Measurements from ENCODE around the gene BAG3.

BAG3 gene

DNA sequence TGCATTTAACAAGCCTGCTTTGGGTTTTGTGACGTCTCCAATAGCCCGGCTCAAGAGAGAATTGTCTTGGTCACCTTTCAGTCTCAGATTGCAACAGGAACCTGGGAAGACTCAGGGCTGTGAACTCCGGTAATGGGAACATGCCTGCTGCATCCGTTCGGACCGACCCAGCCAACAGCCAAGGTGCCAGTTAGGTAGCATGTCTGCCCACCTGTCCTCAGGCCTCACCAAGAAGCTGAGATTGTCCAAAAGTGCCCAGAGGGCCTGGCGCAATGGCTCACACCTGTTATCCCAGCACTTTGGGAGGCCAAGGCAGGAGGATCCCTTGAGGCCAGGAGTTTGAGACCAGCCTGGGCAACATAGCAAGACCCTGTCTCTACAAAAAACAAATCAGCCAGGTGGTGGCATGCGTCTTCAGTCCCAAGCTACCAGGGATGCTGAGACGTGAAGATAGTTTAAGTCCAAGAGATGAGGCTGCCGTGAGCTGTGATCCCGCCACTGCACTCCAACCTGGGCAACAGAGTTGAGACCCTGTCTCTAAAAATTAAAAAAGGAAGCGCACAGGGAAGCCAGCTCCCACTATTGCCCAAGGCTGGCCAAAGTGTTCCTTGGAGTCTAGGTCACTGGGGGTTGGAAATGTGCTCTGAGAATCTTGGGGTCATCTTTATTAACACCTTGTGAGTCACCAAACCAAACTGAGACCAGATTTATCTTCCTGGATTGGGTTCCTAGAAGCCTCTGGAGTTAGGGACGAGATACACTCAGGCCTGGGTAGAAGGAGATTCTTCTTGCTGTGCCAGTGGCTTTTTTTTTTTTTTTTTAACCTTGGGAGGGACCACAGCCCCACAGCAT, 26.9 kb downstream of the BAG3 start:
- Histone ChIP-seq H3K79me2 (peaks cover 10% of the 10 kb centered on the region), H3K27me3 (ENCODE audit: control insufficient read depth, insufficient read depth, low read length) (no peaks in the 10 kb centered on the region), H3K9ac (no peak overlapping the region), H2AFZ (no peak overlapping the region), H3K4me1 (peaks cover 12% of the 10 kb centered on the region), H3K9me3 (ENCODE audit: control insufficient read depth, low read length) (no peaks in the 10 kb centered on the region), H3K27ac (no peak overlapping the region), H3K4me2 (ENCODE audit: low read length) (no peak overlapping the region), H3K4me3 (ENCODE audit: low read depth, low read length) (no peak overlapping the region), H3K36me3 (ENCODE audit: control insufficient read depth, insufficient read depth, low read length) (no peaks in the 10 kb centered on the region)
- TF ChIP-seq, protein P1, sequence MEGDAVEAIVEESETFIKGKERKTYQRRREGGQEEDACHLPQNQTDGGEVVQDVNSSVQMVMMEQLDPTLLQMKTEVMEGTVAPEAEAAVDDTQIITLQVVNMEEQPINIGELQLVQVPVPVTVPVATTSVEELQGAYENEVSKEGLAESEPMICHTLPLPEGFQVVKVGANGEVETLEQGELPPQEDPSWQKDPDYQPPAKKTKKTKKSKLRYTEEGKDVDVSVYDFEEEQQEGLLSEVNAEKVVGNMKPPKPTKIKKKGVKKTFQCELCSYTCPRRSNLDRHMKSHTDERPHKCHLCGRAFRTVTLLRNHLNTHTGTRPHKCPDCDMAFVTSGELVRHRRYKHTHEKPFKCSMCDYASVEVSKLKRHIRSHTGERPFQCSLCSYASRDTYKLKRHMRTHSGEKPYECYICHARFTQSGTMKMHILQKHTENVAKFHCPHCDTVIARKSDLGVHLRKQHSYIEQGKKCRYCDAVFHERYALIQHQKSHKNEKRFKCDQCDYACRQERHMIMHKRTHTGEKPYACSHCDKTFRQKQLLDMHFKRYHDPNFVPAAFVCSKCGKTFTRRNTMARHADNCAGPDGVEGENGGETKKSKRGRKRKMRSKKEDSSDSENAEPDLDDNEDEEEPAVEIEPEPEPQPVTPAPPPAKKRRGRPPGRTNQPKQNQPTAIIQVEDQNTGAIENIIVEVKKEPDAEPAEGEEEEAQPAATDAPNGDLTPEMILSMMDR (IDR thresholded peaks at IDR 0.05): no peak

GRCh38 chr10:119679480-119679829, 28.3 kb downstream of the BAG3 start:
- Histone ChIP-seq H3K27ac (no peak overlapping the region), H3K36me3 (ENCODE audit: control insufficient read depth, insufficient read depth, low read length) (no peaks in the 10 kb centered on the region), H3K4me2 (ENCODE audit: low read length) (no peak overlapping the region), H3K27me3 (ENCODE audit: control insufficient read depth, insufficient read depth, low read length) (no peaks in the 10 kb centered on the region), H3K9me3 (ENCODE audit: control insufficient read depth, low read length) (no peaks in the 10 kb centered on the region), H3K79me2 (peaks cover 4% of the 10 kb centered on the region), H3K4me3 (ENCODE audit: low read depth, low read length) (no peak overlapping the region), H3K4me1 (peaks cover 12% of the 10 kb centered on the region), H3K9ac (no peak overlapping the region), H2AFZ (no peak overlapping the region)
- TF ChIP-seq, protein P1 (IDR thresholded peaks at IDR 0.05): no peak

DNA sequence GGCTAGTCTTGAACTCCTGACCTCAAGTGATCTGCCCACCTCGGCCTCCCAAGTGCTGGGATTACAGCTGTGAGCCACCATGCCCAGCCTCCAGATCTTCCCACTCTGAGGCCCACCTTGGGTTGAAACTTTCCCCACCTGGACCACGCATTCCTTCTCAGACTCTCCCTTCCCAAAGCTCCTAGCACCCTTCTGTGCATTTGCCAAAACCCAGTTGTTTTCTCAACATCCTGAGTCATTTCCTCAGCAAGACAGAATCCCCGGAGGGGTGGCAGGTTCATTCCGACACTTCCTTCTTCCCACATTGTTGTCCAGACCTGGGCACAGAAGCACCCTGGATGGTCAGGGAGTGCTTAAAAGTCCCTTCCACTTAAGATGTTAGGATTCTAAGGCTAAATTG, 28.9 kb downstream of the BAG3 start:
- Histone ChIP-seq H3K9ac (no peak overlapping the region), H3K4me3 (ENCODE audit: low read depth, low read length) (no peak overlapping the region), H3K4me1 (peaks cover 8% of the 10 kb centered on the region), H3K27ac (no peak overlapping the region), H3K4me2 (ENCODE audit: low read length) (no peak overlapping the region), H3K27me3 (ENCODE audit: control insufficient read depth, insufficient read depth, low read length) (no peaks in the 10 kb centered on the region), H3K9me3 (ENCODE audit: control insufficient read depth, low read length) (no peaks in the 10 kb centered on the region), H3K36me3 (ENCODE audit: control insufficient read depth, insufficient read depth, low read length) (no peaks in the 10 kb centered on the region), H2AFZ (no peak overlapping the region), H3K79me2 (no peaks in the 10 kb centered on the region)
- TF ChIP-seq, protein P1 (IDR thresholded peaks at IDR 0.05): no peak

DNA sequence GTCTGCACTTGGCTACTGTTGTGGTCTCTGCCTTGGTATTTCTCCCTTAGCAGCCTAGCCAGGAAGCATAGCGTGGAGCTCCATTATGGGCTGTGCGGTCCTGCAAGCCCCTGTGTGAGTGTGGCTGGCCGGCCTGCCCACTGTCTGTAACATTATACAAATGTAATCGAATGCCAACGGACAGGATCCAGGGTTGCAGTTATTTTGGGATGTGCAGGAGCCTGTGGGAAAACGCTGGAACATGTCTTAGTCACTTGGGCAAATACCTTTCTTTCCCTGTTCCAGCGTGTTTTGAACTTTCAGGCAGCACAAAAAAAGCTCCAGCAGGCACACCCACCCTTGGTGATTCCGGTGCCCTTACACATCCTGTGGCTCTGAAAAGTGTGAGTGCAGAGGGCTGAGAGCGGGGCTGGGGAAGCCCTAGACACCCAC, 29.5 kb downstream of the BAG3 start:
- Histone ChIP-seq H3K27ac (no peak overlapping the region), H3K4me3 (ENCODE audit: low read depth, low read length) (no peak overlapping the region), H3K36me3 (ENCODE audit: control insufficient read depth, insufficient read depth, low read length) (no peaks in the 10 kb centered on the region), H3K4me2 (ENCODE audit: low read length) (no peak overlapping the region), H3K9me3 (ENCODE audit: control insufficient read depth, low read length) (no peaks in the 10 kb centered on the region), H3K27me3 (ENCODE audit: control insufficient read depth, insufficient read depth, low read length) (no peaks in the 10 kb centered on the region), H3K79me2 (no peaks in the 10 kb centered on the region), H3K9ac (no peak overlapping the region), H3K4me1 (peaks cover 4% of the 10 kb centered on the region), H2AFZ (no peak overlapping the region)
- TF ChIP-seq, protein P1 (IDR thresholded peaks at IDR 0.05): no peak
